AG20443 (cell line): ENCODE results near the gene TFPT.

Source experiments
- DNase-seq: peaks from one replicate; pipeline ENCODE4 v3.0.0; 2012; ENCODE audit warnings: low spot score, mixed read lengths

The TFPT gene

GRCh38 chr19:54149021-54149812 lies 33.8 kb upstream of the TFPT start:
- DNase-seq: no peak

GRCh38 chr19:54148158-54148557 lies 32.7 kb upstream of the TFPT start:
- no peak for DNase-seq

GRCh38 chr19:54147676-54148075 lies 32.2 kb upstream of the TFPT start:
- DNase-seq: no peak

- no peak for DNase-seq
Observed at GRCh38 chr19:54145541-54146158, 30.2 kb upstream of the TFPT start.

GRCh38 chr19:54142166-54142780 lies 26.8 kb upstream of the TFPT start:
- DNase-seq: no peak

GRCh38 chr19:54141356-54141755 lies 25.9 kb upstream of the TFPT start:
- DNase-seq: peak; percentile 56

GRCh38 chr19:54138489-54139256 lies 23.2 kb upstream of the TFPT start:
- DNase-seq: no peak

GRCh38 chr19:54137699-54138488 lies 22.4 kb upstream of the TFPT start, which contains the start of gene CNOT3:
CNOT3 (plus strand) TSS chr19:54137762; CDS start chr19:54142979, 5,217 bp downstream.
- DNase-seq: peak; percentile 26

- peak; percentile 98 for DNase-seq
Observed at GRCh38 chr19:54136864-54137698, 21.6 kb upstream of the TFPT start.

- peak; percentile 43 for DNase-seq
Observed at GRCh38 chr19:54136086-54136863, 20.8 kb upstream of the TFPT start.

- no peak for DNase-seq
Observed at GRCh38 chr19:54133957-54134590, 18.6 kb upstream of the TFPT start.

- DNase-seq: no peak
Observed at GRCh38 chr19:54133312-54133956, 18.0 kb upstream of the TFPT start.

GRCh38 chr19:54129617-54129996 lies 14.2 kb upstream of the TFPT start:
- DNase-seq: no peak

GRCh38 chr19:54128796-54129616 lies 13.5 kb upstream of the TFPT start:
- no peak for DNase-seq

- no peak for DNase-seq
Observed at GRCh38 chr19:54128441-54128725, 12.9 kb upstream of the TFPT start.

- no peak for DNase-seq
Observed at GRCh38 chr19:54127688-54128440, 12.4 kb upstream of the TFPT start.

GRCh38 chr19:54125713-54126112 lies 10.3 kb upstream of the TFPT start:
- DNase-seq: no peak
